ENCODE results near the gene DDX10.

DNA sequence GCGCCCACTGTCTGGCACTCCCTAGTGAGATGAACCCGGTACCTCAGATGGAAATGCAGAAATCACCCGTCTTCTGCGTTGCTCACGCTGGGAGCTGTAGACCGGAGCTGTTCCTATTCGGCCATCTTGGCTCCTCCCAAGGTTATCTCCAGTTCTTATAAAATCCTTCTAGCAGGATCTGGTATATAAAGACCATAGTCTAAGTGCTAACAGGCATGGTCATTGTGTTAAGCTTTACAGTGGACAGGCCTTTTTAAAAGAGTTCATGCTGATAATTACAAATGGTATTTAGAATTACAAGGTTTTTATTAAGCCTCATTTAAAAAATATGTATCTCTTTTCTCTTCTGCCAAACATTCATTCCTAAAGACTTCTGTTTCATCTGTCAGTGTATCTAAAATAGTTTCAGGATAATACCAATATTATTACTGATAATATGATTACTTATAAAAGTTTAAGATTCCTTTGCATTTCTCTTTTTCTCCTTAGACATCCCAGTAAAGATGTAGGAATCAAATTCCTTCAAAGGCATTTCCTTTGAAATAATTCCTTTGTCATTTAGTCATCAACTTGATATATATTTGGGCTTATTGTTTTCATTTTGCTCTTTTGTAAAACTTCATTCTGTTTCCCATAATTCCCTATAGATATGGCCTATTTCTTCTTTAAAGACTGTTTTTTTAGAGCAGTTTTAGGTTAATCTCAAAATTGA lies 20.7 kb downstream of the DDX10 start:
- TF ChIP-seq, protein P1, sequence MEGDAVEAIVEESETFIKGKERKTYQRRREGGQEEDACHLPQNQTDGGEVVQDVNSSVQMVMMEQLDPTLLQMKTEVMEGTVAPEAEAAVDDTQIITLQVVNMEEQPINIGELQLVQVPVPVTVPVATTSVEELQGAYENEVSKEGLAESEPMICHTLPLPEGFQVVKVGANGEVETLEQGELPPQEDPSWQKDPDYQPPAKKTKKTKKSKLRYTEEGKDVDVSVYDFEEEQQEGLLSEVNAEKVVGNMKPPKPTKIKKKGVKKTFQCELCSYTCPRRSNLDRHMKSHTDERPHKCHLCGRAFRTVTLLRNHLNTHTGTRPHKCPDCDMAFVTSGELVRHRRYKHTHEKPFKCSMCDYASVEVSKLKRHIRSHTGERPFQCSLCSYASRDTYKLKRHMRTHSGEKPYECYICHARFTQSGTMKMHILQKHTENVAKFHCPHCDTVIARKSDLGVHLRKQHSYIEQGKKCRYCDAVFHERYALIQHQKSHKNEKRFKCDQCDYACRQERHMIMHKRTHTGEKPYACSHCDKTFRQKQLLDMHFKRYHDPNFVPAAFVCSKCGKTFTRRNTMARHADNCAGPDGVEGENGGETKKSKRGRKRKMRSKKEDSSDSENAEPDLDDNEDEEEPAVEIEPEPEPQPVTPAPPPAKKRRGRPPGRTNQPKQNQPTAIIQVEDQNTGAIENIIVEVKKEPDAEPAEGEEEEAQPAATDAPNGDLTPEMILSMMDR (conservative IDR thresholded peaks at IDR 0.05) = no peak
- no peak for TF ChIP-seq ZFX (IDR thresholded peaks at IDR 0.05)
